Activated effector memory CD4-positive, alpha-beta T cell treated with Interleukin-2 at 50 U/mL for 16 hours (primary cell): ENCODE data around the gene CDPF1.

Experiments used
- DNase-seq: peaks from one replicate; pipeline ENCODE4 v3.0.0-alpha.2; 2020

Gene CDPF1

DNA sequence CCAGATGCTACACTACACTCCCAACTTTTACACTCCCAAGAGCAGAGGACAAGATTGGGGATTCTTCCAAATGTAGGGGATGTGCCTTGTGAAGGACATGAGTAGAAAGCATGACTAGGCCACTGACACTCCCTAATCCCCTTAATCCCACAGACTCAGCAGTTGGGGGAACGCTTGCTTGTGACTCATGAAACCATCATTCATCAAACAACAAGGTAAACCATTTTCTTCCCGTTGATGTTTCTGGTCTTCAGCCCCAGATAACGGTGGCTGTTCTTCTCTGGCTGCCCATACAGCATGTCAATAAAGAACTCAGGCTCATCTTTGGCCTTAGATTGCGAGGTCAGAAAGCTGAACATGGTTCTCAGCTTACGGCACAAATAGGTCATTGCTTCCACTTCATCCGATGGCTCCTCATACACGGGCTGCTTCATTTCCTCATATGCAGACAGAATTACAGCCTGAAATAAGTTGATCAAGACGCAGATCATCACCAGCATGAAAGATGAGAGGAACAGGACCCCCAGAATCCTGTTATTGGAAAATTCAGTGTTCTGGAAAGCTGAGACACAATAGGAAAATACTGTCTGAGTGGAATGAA is 6.4 kb upstream of the CDPF1 start:
- DNase-seq, result no peak

DNA sequence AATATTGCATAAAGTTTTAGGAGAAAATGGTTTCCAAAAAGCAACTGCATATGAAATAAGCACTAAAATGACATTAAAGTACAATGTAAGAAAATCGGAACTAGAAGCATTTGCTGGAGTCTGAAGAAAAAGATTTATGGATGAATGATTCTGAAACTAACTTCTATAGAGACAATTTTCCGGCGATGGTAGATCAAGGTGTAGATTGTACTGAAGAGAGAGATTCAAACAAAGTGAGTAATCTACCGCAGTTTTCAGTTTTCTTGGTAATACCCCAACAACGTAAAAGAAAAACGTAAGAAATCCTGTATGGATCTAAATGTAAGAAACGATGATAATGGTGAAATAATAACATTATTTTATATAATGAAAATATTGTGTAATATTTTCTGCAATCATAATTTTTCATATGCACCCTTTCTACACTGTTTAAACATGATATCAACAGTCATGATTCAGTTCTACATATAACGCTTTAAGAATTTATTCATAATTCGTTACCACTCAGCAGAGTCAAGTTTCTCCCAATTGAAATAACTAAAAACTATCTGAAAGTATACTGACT is 1.8 kb upstream of the CDPF1 start:
- DNase-seq, result no peak

DNA sequence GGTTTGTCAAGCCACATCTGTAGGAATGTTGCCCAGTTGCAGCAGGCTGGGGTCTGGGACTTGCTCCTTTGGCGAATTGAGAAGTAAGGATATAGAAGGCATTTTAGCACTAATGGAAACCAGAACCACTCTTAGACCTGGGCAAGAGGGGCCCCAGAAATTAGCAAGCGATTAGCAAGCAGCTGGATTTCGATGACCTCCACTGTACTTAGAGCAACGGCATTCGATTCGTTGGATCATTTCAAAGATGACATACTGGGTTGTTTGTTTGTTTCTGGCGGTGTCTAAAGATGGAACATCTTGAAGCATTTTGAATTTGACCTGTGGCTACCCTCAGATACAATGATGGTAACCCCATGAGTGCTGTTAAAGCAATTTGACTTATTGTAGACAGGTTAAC is 1.2 kb upstream of the CDPF1 start:
- no peak for DNase-seq

- peak; percentile 6 for DNase-seq
Measured at GRCh38 chr22:46250783-46251125, 661 bp upstream of the CDPF1 start.

DNA sequence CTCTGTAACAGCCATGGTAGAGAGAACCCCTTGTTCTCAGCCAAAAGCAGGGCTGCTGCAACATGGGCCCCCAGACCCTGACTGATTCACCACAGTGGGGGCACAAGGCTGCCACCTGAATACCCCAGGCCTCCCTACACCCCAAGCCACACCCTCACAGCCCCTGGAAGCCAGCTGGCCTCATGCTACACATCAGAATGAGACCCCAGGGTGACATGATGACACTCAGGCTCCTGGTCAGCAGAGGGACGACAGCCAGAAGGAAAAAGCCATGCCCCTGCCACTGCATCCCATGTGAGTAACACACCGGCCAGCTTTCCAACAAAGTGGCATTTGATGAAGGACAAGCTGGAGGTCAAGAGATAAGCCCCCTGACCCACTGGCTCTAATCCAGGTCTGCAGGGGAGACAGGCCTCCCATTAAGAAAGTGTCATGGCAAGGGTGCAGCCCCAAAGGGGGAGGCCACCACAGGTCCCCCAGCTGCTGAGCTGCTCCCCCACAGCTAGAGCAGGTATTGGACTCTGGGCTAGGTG is 2.6 kb downstream of the CDPF1 start:
- DNase-seq, result no peak

GRCh38 chr22:46246178-46246577 is 3.9 kb downstream of the CDPF1 start:
- DNase-seq, result no peak

- no peak for DNase-seq
Measured at GRCh38 chr22:46245511-46245910, 4.6 kb downstream of the CDPF1 start.

DNA sequence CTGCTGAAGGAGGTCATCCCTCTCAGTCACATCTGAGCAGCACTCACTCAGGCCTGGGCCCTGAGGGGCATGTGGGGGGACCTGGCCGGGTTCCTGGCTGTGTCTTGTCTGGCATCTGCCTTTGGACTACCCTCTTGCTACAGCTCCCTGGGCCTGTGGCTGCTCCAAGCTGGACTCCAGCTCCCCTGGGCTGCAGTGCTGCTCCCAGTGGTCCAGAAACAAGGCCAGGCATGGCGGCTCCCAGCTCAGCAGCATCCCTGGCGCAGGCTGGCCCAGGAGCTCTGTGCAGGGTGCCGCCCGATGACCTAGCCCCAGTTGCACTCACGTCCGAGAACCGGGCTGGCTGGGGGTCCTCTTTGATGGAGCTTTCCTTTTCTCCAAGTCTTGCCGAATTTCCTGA is 5.3 kb downstream of the CDPF1 start:
- DNase-seq, result no peak

GRCh38 chr22:46242076-46242475 is 8.0 kb downstream of the CDPF1 start:
- no peak for DNase-seq

DNA sequence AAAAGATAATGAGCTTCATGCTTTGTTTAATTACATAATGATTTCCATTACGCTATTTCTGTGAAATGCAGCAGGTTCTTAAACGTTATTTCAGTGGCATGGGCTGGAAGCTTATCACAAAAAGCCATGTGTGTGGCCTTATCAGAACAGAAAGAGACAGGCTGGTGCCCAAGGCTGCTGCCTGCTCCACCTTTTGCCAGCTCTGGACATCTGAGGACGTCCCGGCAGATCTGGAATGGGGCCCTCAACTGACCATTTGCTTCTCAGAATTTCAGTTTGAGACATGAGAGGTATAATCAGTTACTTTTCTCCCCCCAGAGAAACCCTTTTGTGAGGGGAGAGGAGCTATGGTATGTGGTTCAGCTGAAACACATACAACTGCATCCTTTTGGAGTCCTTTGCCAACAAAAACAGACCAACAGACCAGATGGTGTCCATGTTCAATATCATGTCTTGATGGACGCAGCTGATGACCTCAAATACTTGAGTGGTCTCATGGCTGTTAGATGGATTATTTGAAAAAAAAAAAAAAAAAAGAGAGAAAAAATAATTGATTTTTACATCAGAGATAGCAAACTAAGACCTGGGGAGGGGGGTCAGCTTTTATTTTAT is 8.6 kb downstream of the CDPF1 start:
- DNase-seq, result no peak

GRCh38 chr22:46240907-46241306 is 9.2 kb downstream of the CDPF1 start:
- DNase-seq, result no peak

- DNase-seq, result no peak
Measured at GRCh38 chr22:46240506-46240905, 9.6 kb downstream of the CDPF1 start.

GRCh38 chr22:46240073-46240472 is 10.0 kb downstream of the CDPF1 start:
- no peak for DNase-seq

DNA sequence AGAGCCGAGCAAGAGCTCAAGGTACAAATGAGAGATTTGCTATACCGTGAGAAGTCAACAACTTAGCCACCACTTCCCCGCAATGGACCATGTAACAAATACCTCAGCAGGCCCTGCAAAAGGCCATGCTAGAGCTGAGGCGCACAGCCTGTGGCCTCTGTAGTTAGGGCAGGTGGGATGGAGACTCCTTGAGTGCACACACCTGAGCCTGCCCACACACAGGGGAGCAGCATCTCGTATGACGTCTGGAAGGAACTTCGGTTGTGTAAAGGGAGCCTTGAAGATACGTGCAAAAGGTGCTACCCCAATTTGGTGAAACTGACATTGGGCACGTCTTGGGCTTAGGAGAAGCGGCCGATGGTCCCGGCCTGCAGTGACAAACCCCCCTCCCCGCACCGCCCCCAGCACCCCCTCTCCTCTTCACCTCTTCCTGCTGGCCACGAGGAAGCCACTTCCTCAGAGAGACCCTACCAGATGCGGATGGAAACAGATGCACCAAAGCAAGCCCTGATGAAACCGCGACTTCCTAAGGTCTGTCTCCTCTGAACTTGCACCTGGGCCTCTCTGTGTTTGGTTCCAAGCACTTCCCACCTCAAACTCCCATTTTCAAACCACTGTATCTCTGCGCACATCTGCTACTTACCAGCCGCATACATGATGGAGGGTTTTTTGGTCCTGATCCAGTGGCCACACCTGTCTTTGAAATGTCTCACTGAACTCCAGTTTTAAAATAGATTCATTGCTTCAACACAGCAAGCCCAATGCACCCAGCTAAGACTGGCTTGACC is 10.6 kb downstream of the CDPF1 start:
- DNase-seq, result no peak

DNA sequence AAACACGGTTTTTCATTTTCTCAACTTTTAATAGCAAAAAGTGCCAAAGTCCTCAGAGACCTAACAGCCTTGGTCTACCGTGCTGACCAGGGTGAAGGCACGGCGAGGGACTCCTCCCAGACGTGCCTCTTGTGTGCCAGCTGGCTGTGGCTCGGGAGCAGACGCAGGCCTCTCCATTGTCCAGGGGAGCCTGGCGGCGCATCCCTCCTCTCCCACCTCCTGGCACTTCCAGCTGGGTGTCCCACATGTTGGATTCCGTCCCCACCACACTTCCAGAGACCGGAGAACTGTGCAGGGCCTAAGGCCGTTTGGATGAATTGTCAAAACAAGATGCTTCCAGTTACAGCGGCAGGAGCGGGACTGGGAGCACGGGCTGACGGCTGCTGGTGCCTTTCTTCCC is 11.6 kb downstream of the CDPF1 start:
- DNase-seq, result no peak

DNA sequence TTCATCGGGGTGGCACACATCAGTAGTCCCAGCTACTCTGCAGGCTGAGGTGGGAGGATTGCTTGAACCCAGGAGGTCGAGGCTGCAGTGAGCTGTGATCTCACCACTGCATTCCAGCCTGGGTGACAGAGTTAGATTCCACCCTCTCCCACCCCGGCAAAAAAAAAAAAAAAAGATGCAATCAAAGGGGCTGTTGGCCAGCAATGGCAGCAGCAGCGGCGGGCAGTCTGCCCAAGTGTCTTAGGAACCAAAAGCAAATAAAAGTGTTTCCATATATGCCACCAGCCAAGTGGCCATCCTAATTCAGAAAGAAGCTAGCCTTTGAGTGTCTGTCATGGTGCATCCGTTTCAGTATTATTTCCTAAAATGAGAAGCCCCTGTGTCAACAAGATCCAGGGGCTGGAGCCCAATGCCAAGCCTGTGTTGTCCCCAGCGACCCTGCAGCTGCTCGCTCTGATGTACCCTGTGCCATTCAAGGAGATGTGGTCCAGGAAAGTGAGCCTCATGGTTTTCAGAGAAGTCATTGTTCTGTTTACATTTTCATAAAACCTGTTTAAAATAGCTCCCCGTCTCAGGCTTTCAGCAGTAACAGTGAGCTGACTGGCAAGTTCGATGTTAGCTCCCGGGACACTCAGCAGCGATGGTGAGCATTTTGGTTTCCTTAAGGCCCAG is 12.5 kb downstream of the CDPF1 start:
- no peak for DNase-seq

GRCh38 chr22:46234969-46235368 is 15.1 kb downstream of the CDPF1 start:
- DNase-seq, result no peak

DNA sequence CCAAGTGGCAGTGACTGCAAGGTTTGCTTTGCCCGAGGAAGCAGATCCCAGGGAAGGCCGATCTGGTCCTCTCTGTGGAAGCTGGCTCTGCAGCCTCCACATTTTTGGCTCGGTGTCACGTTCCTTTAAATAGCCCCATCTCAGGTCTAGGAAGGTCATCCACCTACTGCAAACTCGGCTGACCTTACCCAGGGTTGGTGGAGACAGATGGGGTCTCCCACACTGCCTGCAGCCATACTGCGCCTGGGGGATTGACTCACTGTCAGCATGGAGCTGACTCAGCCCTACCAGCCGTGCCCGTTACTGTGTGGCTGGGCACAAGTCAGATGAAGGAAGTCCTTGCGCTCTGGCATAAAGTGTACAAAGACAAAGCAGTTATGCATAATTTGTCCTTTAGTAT is 16.9 kb downstream of the CDPF1 start:
- no peak for DNase-seq

GRCh38 chr22:46230262-46230901 is 19.7 kb downstream of the CDPF1 start:
- DNase-seq, result no peak

- no peak for DNase-seq
Measured at GRCh38 chr22:46229701-46230100, 20.4 kb downstream of the CDPF1 start.

- DNase-seq, result no peak
Measured at GRCh38 chr22:46226577-46226976, 23.5 kb downstream of the CDPF1 start.

DNA sequence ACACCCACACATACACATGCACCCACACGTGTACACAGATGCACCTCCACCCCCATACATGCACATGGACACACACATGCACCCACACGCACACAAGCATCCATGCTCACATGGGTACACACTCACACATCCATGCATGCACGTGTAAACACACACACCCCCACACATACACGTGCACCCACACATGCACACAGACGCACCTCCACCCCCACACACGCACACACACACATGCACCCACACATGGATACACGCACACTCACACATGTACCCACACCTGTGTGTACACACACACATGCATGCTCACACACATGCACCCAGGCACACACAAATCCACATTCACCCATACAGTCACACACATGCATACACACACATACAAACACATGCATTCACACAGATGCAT is 24.5 kb downstream of the CDPF1 start:
- DNase-seq, result no peak

GRCh38 chr22:46224898-46225290 is 25.2 kb downstream of the CDPF1 start:
- no peak for DNase-seq
